ENCODE data around the gene INSIG1. TPM values are rescaled to one million over a fixed set of nuclear protein-coding genes. Genes with fewer than 3 reads are reported as not detected.
A peak's percentile ranks its signal among the peaks of the same experiment; 100 is the strongest.

The INSIG1 gene
- total RNA-seq, 1 experiment from 2014 or later, result 60.1 TPM

GRCh38 chr7:155262031-155262430 lies 35.6 kb upstream of the INSIG1 start:
- no peak overlapping the region for H3K4me3 Mint-ChIP-seq (ENCODE audit: unreplicated experiment)
- no peaks in the 10 kb centered on the region for H3K9me3 ChIP-seq
- no peaks in the 10 kb centered on the region for H3K27me3 ChIP-seq (replicated peaks; ENCODE audit: control insufficient read depth, insufficient read depth, low read length)
- no peaks in the 10 kb centered on the region for H3K4me1 ChIP-seq
- H3K36me3 ChIP-seq (ENCODE audit: control insufficient read depth, insufficient read depth, low read length), result no peaks in the 10 kb centered on the region
- ChIA-PET CTCF (no interaction called here), POLR2A (interaction anchor here (0.8 kb wide), 1 partner anchor 35 kb away, joined by 3 read pairs; the partner anchor contains the start of gene INSIG1)
- no peak for DNase-seq
- no peaks in the 10 kb centered on the region for H3K36me3 Mint-ChIP-seq (ENCODE audit: insufficient read depth, unreplicated experiment)
- no TSS peak for BruUV-seq (replicated peaks)
- no peaks in the 10 kb centered on the region for H3K27me3 Mint-ChIP-seq (ENCODE audit: insufficient read depth, unreplicated experiment)
- TF ChIP-seq CTCF (IDR thresholded peaks at IDR 0.05; ENCODE audit: insufficient read depth in 1 of 2, low read depth in 1 of 2, low read length in 1 of 2, severe bottlenecking in 1 of 2, unreplicated experiment in 1 of 2), result no peak
- H3K4me1 Mint-ChIP-seq (ENCODE audit: low read depth, unreplicated experiment), result no peaks in the 10 kb centered on the region
- no peak overlapping the region for H3K4me3 ChIP-seq (ENCODE audit: low read depth, low read length)
- intact Hi-C loops (cut with micrococcal nuclease; ENCODE audit: unreplicated experiment), result no loop called here
- H3K9me3 Mint-ChIP-seq (ENCODE audit: unreplicated experiment), result no peaks in the 10 kb centered on the region
- no peak overlapping the region for H3K27ac Mint-ChIP-seq (ENCODE audit: unreplicated experiment)

GRCh38 chr7:155263051-155263450 lies 34.6 kb upstream of the INSIG1 start:
- no peaks in the 10 kb centered on the region for H3K9me3 Mint-ChIP-seq (ENCODE audit: unreplicated experiment)
- intact Hi-C loops (cut with micrococcal nuclease; ENCODE audit: unreplicated experiment), result no loop called here
- no peaks in the 10 kb centered on the region for H3K36me3 Mint-ChIP-seq (ENCODE audit: insufficient read depth, unreplicated experiment)
- H3K27ac Mint-ChIP-seq (ENCODE audit: unreplicated experiment), result no peak overlapping the region
- H3K4me1 Mint-ChIP-seq (ENCODE audit: low read depth, unreplicated experiment), result no peaks in the 10 kb centered on the region
- H3K27me3 ChIP-seq (replicated peaks; ENCODE audit: control insufficient read depth, insufficient read depth, low read length), result no peaks in the 10 kb centered on the region
- H3K27me3 Mint-ChIP-seq (ENCODE audit: insufficient read depth, unreplicated experiment), result no peaks in the 10 kb centered on the region
- H3K36me3 ChIP-seq (ENCODE audit: control insufficient read depth, insufficient read depth, low read length), result no peaks in the 10 kb centered on the region
- no peak overlapping the region for H3K4me3 ChIP-seq (ENCODE audit: low read depth, low read length)
- ChIA-PET POLR2A (no interaction called here), CTCF (no interaction called here)
- no peak for TF ChIP-seq CTCF (IDR thresholded peaks at IDR 0.05; ENCODE audit: insufficient read depth in 1 of 2, low read depth in 1 of 2, low read length in 1 of 2, severe bottlenecking in 1 of 2, unreplicated experiment in 1 of 2)
- DNase-seq, result no peak
- H3K4me1 ChIP-seq, result no peaks in the 10 kb centered on the region
- no TSS peak for BruUV-seq (replicated peaks)
- no peak overlapping the region for H3K4me3 Mint-ChIP-seq (ENCODE audit: unreplicated experiment)
- H3K9me3 ChIP-seq, result no peaks in the 10 kb centered on the region

- TF ChIP-seq CTCF (IDR thresholded peaks at IDR 0.05; ENCODE audit: insufficient read depth in 1 of 2, low read depth in 1 of 2, low read length in 1 of 2, severe bottlenecking in 1 of 2, unreplicated experiment in 1 of 2), result no peak
- Histone ChIP-seq H3K36me3 (ENCODE audit: control insufficient read depth, insufficient read depth, low read length) (no peaks in the 10 kb centered on the region), H3K4me3 (ENCODE audit: low read depth, low read length) (no peak overlapping the region), H3K27me3 (replicated peaks; ENCODE audit: control insufficient read depth, insufficient read depth, low read length) (no peaks in the 10 kb centered on the region), H3K4me1 (no peaks in the 10 kb centered on the region), H3K9me3 (no peaks in the 10 kb centered on the region)
- Mint-ChIP-seq H3K4me1 (ENCODE audit: low read depth, unreplicated experiment) (no peaks in the 10 kb centered on the region), H3K36me3 (ENCODE audit: insufficient read depth, unreplicated experiment) (no peaks in the 10 kb centered on the region), H3K4me3 (ENCODE audit: unreplicated experiment) (no peak overlapping the region), H3K27ac (ENCODE audit: unreplicated experiment) (no peak overlapping the region), H3K27me3 (ENCODE audit: insufficient read depth, unreplicated experiment) (no peaks in the 10 kb centered on the region), H3K9me3 (ENCODE audit: unreplicated experiment) (no peaks in the 10 kb centered on the region)
- POLR2A ChIA-PET, result no interaction called here
- CTCF ChIA-PET, result no interaction called here
- intact Hi-C loops (cut with micrococcal nuclease; ENCODE audit: unreplicated experiment), result no loop called here
- peak in 1 of 2 experiments; percentile 12 for DNase-seq
- no TSS peak for BruUV-seq (replicated peaks)
Observed at GRCh38 chr7:155263581-155264143, 34.0 kb upstream of the INSIG1 start.

All from Caco-2 (cell line).